HG03442 (cell line): Measurements from ENCODE around the gene FAM193A.
A peak's percentile ranks its signal among the peaks of the same experiment; 100 is the strongest.

ENCODE experiments used
- ATAC-seq: cut with Tn5 transposase; IDR thresholded peaks from one replicate; pipeline ENCODE4 v1.9.1; 2021; ENCODE audit warnings: mild to moderate bottlenecking, moderate library complexity; ENCODE audit not compliant: unreplicated experiment

FAM193A gene

DNA sequence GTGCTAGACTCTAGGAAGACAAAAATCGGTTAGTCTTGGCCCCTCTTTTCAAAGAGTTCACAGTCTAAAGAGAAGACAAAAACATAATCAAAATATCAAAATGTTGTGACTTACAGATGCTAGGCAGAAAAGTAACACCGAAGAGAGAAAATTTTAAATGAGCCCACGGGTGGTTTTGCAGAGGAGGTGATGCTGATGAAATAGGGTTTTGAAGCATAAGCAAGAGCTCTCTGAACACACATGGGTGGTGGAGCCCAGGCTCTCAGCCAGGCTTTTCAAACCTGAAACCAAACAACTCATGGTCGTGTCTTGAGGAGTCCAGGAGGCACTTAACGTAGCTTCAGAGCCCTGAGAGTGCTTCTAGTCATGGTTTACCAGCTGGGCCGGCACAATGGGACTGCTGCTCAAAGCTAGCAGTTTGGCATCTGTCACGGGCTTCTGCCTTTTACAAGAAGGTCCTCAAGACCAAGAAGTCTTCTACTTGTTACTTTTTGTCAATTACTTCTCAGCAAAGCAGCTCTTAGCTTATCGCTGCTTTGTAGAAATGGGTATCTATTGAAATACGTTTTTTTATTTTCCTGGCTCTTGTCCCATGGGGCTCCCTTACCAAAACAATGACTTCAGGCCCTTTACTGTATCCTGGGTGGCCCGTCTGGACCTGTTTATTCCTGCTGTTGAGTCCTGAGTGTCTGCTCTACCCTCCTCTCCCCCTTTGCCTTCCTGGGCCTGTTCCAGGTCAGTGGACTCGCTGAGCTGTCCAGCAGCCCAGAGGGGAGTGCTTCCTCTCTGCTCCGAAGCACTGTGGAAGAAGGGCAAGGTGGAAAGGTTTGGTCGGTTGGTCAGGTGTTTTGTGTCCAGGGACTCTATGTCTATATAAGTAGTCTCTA is 150.2 kb downstream of the FAM193A start:
- ATAC-seq, result no peak

DNA sequence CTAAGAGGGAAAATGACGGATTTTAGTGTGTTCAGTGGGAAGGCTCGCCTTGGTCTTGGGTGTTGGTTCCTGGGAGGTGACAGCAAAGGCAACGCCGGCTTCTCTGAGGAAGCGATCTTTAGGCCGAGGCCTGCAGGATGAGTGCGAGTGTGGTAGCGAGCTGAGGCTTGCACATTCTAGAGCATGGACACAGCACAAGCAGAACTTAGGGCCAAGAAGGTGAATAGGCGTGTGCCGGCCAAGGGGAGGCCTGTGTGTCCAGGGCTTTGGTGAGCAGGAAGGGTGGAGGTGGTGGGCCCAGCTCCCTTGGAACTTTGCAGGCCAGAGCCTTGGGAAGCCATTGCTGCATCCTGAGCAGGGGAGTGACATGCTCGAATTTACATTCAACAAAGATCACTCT is 151.8 kb downstream of the FAM193A start:
- ATAC-seq, result no peak

DNA sequence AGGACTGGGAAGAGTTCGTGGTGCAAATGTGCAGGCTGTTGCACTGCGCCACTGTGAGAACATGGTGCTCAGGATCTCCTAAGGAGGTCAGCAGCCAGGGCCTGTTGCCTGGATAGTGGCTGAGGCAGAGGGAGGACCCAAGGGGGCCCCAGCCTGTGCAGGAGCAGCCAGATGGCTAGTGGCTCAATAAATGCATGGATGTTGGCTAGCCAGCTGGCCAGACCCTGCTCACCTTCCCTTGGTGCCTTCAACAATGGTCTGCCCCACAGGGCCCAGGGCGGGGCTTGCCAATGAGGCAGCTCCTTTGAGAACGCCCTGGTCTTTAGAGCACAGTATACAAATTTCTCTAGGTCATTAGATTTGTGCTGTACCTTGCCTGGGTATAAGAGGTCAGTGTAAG is 152.2 kb downstream of the FAM193A start:
- no peak for ATAC-seq

DNA sequence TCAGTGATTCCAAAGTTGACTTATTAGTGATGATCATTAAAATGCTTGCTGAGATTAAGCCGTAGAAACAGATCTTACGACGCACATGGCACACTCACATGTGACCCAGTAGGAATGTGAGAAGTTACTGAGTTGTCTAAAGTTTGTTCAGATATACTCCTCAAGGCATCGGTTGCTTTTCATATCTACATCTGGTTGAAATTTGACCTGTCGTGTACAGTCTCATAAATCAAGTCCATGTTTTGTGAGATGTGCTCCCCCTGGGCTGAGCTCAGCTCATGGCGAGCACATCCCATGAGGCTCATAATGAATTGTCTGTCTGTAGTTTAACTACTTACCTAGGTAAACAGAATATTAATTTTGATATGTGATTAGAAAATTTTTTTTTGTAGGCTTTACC is 152.7 kb downstream of the FAM193A start:
- ATAC-seq, result no peak

DNA sequence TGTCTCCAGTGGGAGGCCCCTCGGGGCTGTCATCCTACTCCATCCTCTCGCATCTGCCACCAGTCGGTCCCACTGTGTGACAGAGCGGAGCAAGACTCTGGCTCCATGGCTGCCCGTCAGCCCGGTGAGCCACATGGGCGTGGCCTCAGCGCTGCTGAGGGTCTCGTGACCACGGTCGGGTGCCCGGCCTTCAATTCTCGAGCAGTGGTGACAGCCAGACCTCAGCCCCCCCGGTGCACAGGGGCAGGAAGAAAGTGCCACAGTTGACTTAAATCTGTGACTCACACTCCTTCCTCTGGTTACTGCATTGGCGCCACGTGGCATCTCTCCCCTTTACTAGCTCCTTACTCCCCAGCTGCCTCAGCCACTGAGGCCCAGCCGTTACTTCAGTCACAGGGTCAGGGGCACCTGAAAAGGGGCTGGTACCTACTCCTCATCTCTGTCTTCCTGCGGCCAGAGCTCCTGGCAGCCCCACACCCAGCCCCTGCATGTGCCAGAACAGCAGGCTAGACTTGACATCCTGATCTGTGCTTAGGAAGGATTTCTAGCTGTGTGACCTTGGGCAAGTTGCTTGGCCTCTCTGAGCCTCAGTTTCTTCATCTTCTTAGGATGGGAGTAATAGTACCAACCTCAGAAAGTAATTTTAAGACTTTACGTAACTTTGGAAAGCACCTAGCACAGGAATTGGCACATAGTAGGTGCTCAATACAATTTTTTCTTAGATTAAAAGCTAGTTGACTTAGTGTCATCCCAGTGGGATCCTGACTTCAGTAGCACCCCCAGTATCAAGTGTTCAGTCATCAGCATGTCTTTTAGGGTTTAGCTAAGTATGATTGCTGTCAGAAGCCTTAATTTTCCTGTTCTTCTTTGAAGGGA is 153.6 kb downstream of the FAM193A start:
- peak; percentile 72 for ATAC-seq

DNA sequence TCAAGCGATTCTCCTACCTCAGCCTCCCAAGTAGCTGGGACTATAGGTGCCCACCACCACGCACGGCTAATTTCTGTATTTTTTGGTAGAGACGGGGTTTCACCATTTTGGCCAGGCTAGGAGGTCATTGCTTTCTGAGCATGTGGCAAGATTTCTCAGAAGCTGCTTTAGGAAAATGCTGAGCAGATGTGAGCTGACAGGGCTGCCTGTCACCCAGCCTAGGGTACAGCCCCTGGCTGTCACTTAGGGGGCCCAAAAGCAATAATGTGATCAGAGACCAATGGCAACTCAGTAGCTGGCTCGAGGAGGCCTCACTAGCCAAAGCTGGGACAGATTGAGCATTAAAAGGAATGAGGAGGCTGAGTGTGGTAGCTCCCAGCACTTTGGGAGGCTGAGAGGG is 154.9 kb downstream of the FAM193A start:
- no peak for ATAC-seq

DNA sequence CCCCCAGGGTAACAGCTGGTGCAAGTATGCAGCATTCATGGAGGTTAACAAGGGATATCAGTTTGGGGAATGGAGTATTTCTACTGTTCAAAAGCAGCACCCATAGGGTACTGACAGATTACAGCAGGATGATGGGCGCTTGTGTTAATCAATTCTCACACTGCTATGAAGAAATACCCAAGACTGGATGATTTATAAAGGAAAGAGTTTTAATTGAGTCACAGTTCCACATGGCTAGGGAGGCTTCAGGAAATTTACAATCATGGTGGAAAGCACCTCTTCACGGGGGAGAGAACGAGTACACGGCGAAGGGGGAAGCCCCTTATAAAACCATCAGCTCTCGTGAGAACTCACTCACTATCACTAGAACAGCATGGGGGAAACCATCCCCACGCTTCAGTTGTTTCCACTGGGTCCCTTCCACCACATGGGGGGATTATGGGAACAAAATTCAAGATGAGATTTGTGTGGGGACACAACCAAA is 155.5 kb downstream of the FAM193A start:
- ATAC-seq, result no peak

DNA sequence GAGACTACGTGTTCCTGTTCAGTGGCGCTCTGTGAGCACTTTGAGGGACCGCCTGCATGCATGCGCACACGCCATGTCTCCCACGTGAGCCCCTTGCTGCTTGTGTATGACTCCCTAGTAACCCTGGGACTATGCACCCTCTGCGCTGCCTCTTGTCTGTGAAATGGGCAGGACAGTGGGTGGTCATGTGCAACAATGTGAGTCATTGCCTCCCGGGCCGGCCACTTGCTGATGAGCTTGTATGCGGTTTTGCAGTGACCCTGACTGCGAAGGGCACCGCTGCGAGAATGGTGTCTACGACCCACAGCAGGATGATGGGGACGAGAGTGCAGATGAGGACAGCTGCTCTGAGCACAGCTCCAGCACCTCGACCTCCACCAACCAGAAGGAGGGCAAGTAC is 158.2 kb downstream of the FAM193A start:
- ATAC-seq, result no peak

DNA sequence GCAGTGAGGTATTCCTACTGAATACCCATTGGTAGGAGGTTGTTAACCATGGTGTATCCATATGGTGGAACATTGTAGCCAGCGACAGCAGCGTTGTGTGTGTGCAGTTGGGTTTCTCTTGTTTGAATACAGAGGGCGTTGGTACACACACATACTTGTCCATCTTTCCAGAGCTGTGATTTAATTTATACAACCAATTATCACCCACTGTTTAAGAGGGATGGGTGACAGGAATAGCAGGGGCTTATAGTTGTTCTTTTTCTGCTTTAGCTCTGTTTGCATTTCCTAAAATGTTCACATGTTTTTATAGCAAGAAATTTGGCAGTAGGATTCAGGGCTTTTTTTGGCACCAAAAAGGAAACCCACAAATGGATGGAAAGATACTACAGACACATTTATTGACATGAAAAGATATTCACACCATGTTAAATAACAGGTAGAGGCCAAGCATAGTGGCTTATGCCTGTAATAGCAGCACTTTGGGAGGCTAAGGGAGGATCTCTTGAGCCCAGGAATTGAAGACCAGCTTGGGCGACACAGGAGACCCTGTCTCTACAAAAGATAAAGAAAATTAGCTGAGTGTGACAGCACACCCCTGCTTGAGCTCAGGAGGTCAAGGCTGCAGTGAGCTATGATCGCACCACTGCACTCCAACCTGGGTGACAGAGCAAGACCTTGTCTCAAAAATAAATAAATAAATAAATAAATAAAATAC is 159.1 kb downstream of the FAM193A start:
- ATAC-seq, result no peak

DNA sequence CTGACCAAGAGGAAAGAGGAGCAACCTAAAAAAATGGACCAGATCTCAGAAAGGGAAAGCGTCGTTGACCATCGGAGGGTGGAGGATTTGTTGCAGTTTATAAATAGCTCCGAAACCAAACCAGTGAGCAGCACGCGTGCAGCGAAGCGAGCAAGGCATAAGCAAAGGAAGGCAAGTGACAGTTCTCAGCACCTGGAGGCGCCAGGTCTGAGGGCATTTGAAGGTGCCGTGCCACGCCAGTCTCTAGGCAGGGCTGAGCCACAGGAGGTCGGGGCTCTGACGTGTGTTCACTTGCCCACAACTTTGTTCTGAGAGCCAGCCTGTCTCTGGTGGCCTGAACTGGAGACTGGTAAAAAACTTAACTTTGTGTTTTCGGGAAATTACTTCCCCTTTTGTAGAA is 160.0 kb downstream of the FAM193A start:
- ATAC-seq, result peak; percentile 90

DNA sequence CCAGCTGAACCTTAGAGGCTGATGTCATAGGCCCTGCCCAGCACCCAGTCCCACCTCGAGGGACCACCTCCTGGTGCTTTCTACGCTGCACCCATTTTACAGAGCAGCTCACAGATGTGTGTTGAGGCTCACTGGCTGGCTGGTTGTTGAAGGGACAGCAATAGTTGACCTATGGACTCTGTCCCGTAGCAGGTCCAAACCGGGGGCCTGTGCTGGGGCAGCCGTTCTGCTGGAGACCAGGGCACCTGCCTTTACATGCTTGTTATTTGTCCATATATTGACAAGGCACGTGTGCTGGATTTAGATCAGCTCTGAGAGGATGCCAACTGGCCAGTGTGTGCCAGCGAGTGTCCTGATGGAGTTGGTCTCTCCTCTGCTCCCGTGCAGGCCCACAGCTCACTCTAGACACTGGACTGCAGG is 161.6 kb downstream of the FAM193A start:
- no peak for ATAC-seq

DNA sequence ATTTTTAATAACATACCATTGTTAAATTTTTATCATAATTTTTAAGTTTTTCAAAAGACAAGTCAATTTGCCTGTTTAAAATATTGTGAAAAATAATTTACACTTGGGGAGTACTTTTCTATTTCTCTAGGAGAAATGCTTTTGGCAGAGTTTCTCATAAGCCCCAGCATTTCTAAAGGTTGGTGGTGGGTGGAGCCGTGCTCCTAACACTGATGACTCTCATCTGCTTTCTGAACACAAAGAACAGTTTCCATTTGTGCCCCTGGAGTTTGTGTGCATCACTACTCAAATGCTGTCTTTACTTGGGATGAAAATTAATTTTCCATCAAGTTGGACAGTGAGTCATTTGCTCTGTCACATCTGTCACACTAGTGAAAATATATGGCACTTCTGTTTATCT is 162.1 kb downstream of the FAM193A start:
- ATAC-seq, result no peak

DNA sequence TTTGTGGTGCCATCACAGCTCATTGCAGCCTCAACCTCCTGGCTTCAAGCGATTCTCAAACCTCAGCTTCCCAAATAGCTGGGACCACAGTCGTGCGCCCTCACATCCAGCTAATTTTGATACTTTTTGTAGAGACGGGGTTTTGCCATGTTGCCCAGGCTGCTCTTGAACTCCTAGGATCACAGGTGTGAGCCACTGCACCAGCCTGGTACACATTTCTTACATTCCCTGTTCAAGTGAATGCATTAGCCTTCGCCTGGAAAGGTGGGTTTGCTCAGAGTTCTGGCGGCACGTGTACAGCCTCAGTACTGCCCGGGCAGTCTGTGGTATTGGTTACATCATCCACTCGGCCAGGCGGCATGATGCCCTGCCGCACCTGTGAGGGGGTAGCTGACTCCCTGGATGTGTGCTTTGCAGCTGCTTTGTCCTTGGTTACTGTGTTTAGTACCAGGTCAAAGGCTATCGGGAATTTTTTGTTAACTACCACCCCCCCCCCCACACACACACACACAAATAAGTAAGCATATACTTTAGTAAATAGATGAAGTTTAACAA is 162.6 kb downstream of the FAM193A start:
- no peak for ATAC-seq

DNA sequence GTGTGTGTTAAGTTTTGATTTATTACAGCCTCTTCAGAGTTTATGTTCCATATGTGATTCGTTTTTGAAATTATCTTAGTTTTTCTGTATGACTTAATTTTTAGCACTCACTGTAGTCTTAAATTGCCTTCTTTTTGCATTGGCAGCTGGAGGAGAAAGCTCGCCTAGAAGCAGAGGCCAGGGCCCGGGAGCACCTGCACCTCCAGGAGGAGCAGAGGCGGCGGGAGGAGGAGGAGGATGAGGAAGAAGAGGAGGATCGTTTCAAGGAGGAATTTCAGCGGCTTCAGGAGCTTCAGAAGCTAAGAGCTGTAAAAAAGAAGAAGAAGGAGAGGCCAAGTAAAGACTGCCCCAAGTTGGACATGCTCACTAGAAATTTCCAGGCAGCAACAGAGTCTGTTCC is 163.1 kb downstream of the FAM193A start:
- no peak for ATAC-seq

DNA sequence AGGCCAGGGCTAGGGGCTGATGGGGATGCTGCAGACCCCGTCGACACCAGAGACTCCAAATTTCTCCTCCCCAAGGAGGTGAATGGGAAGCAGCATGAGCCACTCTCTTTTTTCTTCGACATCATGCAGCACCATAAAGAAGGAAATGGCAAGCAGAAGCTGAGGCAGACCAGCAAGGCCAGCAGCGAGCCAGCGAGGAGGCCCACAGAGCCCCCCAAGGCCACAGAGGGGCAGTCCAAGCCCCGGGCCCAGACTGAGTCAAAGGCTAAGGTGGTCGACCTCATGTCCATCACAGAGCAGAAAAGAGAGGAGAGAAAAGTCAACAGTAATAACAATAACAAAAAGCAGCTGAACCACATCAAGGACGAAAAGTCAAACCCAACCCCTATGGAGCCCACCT is 163.6 kb downstream of the FAM193A start:
- ATAC-seq, result no peak

DNA sequence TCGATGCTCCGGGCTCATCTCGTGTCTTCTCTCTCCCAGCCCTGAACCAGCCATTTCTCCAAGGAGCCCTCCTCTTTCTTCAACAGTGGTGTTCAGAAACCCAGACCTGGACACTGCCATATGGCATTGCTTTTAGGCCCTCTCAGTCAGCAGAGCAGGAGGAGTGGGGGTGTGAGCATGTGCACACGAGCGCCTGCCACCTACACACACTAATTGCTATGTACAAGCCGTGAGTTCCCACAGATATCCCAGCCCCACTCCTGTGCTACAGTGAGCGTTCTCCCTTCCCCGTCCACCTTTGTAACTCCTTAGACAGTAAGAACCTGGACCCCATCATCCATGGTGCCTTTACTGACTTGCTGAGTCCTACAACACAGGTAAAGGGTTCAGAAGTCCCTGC is 165.9 kb downstream of the FAM193A start:
- no peak for ATAC-seq

DNA sequence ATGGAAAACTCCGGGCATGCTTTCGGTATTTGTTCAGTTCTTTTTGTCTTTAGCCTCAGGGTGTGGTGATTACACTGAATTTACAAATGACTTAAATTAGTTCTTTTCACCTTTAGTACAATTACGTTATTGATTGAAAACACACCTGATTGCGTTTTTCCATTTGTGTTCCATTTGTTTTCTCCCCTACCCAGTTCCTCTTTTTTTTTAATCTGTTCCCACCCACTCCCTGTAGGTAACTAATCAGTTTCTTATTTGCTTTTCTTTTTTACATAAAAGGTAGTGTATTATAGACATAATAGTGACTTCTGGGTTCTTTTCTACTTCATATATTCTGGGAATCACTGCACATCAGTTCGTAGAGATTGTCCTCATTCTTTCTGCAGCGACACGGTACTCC is 166.3 kb downstream of the FAM193A start:
- no peak for ATAC-seq

DNA sequence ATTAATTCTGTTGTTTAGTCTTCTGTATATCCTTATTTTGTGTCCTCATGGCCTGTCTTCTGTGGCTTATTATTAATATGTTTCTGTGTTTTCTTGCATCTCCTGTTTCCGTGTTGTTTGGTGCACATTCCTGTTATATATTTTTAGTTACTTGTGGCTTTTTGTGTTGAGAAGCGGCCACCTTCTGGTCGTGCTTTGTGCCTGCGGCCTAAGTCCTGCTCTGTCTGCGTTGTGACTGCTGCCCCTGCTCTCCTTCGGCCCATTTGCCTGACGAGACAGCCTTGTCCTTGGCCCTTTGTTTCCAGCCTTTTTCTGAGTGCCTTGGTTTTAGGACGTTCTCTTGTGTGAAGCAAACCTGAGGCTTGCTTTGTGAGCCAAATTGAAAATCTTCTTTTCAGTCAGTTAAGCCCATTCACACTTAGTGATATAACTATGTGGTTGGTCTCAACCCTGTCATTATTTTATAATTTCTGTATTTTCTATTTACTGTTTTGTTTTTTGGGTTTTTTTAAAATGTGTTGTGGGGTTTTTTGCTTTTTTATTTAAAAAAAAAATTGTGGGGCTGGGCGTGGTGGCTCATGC is 175.9 kb downstream of the FAM193A start:
- ATAC-seq, result no peak

DNA sequence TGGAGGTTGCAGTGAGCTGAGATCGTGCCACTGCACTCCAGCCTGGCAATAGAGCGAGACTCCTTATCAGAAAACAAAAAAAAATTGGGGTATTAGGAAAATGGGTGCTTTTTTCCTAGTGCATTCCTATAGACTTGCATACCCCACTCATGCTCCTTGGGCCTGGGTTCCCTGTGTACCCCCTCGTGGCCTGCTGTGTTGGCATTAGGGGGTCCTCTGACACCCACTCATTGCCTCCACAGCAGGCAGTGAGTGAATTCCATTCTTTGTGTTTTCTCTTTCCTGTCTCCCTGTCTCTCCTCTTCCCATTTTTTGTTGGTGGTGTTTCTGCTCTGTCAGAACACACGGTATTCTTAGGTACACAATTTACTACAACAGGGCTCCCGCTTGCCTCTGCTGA is 176.9 kb downstream of the FAM193A start:
- no peak for ATAC-seq

DNA sequence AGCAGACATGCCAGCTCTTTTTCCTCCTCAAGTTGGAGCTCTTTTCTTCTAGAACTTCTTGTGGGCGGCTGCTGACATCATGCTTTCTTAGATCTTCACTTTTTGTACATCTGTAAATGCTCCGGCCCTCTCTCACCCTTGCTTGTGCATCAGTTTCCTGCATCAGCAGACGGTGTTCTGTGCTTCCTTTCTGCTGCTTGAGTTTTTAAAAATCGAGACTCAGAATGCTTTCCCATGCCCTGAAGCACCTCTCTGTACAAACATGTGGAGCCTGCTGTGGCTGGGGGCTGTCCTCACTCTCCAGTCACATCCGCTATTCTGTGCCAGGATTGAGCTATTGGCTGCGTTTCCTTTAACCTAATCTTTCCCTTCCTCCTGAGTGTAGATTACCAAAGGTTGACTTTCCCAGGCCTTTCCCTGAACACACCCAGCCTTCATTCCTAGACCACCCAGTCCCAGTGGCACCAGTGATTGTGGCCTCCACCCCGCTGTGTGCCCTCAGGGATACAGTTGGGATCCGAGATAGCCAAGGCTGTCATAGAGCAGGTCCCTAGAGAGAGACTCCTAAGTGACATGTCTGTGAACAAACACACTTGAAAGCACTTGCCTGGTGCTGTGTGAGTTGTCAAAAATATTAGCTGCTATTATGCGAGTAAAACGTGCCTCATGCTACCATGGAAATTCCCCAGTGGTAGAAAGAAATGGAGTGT is 177.8 kb downstream of the FAM193A start:
- ATAC-seq, result no peak
